Renal cortical epithelial cell (primary cell): Measurements from ENCODE around the gene CSF3R. TPM values are rescaled to one million over a fixed set of nuclear protein-coding genes. Genes with fewer than 3 reads are reported as not detected.
A peak's percentile ranks its signal among the peaks of the same experiment; 100 is the strongest.

Experiments used
- DNase-seq: peaks from one replicate; pipeline ENCODE4 v3.0.0-alpha.2; 2011; ENCODE audit warnings: low read depth
- total RNA-seq: library from RNA; depleted of rRNA; stranded (reverse); fragments of >200 nt; gene quantifications from 2 replicates; pipeline ENCODE4 v1.2.3, GENCODE V29; 2014

Gene CSF3R
- total RNA-seq, 1 donor from 2014 or later, result 0.15 TPM

DNA sequence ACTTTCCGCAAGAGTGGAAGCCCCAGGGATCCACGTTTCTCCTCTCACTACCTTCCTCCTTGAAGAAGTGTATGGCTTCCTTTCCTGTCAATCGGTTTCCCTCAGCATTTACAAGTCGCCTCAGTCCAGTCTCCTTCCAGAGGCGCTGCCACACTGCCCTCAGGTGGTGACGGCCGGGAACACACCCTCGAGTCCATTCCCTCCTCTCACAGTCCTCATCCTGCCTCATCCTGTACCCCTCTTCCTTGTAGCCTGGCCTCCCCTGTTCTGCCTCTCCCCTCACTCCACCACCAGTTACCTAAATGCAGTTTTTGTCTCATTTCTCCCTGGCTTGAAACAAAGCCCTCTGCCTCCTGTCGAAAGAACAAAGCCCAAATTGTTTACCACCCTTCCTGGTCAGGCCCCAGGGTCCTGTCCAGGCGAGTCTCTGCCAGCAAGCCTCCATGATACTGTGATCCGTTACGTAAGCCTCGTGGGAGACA is 61.8 kb downstream of the CSF3R start:
- DNase-seq, result peak; percentile 72

DNA sequence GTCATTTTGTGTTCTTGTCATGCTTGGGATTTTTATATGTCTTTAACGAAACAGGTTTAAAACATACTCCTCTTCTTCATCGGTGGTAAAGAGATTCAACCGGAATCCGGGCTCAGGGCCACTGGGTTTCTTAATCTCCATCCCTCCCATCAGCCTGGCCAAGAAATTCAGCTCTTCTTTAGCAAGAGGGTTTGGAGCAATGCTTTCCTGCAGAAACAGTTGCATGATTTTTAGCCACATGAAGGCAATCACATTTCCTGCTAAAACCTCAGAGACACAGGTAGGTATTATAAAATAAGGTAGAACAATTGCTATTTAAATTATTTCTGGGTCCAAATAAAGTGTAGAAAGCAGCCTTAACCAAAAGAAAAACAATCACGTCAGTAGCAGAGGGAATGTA is 62.3 kb downstream of the CSF3R start:
- DNase-seq, result no peak

DNA sequence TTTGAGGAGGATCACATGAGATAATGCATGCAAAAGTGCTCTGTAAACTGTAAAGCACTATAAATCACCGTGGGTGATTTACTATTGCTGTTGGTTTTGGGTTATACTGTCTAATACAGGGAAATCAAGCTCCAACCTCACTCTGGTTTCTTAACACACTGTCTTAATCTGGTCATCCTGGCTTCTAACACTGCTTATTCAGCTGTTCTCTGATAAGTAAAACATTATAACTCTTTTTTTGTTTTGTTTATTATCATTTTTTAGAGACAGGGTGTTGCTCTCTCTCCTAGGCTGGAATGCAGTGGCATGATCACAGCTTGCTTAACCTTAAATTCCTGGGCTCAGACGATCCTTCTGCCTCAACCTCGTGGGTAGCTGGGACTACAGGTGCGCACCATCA is 63.1 kb downstream of the CSF3R start:
- DNase-seq, result no peak

GRCh38 chr1:36419140-36419539 is 63.6 kb downstream of the CSF3R start:
- DNase-seq, result no peak

- no peak for DNase-seq
These were observed 64.8 kb downstream of the CSF3R start for GRCh38 chr1:36417931-36418330.

Other genes starting within 250 kb of the CSF3R start
- gene SH3D21, start 176.5 kb downstream of the CSF3R start, total RNA-seq, result 2.8 and 6.4 TPM in 2 replicates
- gene EVA1B, start 159.3 kb downstream of the CSF3R start, total RNA-seq, result 56.6 and 104 TPM in 2 replicates
- 17.4 and 34.5 TPM in 2 replicates for gene STK40, start 97.0 kb downstream of the CSF3R start, total RNA-seq
- gene LSM10, start 85.0 kb downstream of the CSF3R start, total RNA-seq, result 6.4 and 12.1 TPM in 2 replicates
- gene OSCP1, start 32.5 kb downstream of the CSF3R start, total RNA-seq, result 14.2 and 21.2 TPM in 2 replicates
- 47.7 and 98.5 TPM in 2 replicates for gene MRPS15, start 18.5 kb downstream of the CSF3R start, total RNA-seq